ENCODE data around the gene TDRD12.
A peak's percentile ranks its signal among the peaks of the same experiment; 100 is the strongest.
"Not testable (repeated sequence)": the region's sequence is repeated elsewhere in the genome, so short reads cannot be mapped to it uniquely, and the experiment has no call there.

TDRD12 gene

DNA sequence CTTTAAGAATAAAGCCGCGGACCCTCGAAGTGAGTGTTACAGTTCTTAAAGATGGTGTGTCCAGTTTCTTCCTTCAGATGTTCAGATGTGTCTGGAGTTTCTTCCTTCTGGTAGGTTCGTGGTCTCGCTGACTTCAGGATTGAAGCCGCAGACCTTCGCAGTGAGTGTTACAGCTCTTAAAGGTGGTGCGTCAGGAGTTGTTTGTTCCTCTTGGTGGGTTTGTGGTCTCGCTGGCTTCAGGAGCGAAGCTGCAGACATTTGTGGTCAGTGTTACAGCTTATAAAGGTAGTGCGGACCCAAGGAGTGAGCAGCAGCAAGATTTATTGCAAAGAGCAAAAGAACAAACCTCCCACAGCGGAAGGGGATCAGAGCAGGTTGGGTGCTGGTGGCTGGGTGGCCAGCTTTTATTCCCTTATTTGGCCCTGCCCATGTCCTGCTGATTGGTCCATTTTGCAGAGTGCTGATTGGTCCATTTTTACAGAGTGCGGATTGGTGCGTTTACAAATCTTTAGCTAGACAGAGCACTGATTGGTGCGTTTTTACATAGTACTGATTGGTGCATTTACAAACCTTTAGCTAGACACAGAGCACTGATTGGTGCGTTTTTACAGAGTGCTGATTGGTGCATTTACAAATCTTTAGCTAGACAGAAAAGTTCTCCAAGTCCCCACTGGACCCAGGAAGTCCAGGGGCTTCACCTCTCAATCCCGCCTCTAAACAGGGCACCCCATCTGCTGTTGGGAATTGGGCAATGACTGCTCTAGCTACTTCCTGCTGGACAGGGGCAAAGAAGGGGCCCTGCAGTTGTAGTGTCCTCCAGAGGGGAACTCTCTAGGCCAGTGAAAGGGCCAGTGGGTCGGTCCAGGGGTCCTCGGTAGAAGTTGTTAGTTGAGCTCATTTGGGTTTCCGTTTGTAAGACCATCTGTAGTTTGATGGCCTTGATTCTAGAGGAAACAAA is 26.1 kb upstream of the TDRD12 start:
- peak; percentile 53 for DNase-seq (ENCODE audit: low spot score)

DNA sequence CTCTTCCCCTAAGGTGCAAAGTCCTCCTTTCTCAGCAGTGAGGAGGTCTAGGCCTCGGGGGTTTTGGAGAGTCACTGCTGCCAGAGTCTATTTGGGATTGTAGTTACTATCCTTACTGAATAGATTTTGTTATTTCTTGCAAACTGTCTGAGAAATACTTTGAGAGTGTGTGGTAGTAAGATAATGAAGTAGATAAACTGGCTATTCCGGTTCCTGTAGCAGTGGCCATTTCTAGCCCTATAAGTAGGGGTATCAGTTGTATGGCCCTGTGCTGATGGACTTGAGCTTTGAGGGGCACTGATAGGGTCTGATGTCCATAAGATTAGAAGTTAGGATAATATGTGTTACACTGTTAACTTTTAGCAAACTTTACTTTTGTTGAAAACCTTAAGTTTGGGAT is 25.3 kb upstream of the TDRD12 start:
- DNase-seq (ENCODE audit: low spot score): not testable (repeated sequence)

DNA sequence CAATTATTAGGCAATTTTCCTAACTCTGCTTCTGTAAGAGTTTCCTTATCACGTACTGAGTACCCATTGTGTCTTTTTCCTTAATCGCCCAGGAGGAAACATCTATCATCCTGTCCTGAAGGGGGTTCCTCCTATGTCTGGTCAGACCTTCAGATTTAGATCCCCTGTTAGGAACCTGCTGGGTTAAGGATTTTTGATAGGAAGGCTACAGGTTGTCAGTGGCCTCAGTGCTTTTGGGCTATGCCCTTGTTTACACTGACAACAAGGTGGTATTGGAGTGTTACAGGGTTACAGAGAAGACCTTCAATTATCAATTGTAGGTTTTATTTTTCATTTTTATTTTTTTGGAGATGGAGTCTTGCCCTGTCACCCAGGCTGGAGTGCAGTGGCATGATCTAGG is 24.7 kb upstream of the TDRD12 start:
- not testable (repeated sequence) for DNase-seq (ENCODE audit: low spot score)

DNA sequence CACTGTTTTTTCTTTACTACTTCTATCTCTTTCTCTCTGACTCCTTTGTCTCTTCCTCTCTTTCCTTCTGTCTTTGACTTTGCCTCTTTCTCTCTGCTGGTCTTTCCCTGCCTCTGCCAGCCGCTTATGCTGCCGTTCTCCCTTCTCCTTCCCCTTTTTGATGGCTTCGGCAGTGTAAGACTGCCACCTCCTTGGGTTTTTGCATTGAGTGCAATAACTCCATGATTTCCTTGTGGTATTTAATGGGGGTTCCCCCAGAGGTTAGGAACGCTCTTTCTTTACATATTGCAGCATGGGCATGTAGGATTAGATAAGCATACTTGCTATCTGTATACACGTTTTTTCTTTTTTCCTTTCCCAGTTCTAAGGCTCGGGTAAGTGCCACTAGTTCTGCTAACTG is 24.1 kb upstream of the TDRD12 start:
- DNase-seq (ENCODE audit: low spot score): not testable (repeated sequence)

DNA sequence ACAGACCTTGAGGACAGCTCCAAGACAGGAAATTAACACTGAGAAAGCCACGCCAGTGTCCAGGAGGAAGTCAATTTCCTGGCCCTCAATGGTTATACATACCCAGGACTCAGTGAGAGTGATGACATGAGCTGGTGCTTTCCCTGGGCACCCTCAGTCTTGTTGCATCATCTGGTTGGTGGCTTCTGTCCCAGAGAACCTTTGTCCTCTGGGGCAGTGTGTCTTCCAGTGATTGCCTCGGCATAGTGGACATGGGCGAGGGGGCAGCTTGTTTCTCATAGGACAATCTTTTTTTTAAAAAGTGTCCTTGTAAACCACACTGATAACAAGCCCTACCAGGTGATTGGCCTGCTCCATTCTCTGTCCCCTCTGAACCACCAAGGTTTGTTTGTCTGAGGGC is 22.8 kb upstream of the TDRD12 start:
- DNase-seq (ENCODE audit: low spot score): not testable (repeated sequence)

DNA sequence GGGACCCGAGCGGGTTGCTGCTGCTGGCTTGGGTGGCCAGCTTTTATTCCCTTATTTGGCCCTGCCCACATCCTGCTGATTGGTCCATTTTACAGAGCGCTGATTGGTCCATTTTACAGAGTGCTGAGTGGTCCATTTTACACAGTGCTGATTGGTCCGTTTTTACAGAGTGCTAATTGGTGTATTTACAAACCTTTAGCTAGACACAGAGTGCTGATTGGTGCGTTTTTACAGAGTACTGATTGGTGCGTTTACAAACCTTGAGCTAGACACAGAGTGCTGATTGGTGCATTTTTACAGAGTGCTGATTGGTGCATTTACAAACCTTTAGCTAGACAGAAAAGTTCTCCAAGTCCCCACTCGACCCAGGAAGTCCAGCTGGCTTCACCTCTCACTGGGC is 19.4 kb upstream of the TDRD12 start:
- DNase-seq (ENCODE audit: low spot score): not testable (repeated sequence)

DNA sequence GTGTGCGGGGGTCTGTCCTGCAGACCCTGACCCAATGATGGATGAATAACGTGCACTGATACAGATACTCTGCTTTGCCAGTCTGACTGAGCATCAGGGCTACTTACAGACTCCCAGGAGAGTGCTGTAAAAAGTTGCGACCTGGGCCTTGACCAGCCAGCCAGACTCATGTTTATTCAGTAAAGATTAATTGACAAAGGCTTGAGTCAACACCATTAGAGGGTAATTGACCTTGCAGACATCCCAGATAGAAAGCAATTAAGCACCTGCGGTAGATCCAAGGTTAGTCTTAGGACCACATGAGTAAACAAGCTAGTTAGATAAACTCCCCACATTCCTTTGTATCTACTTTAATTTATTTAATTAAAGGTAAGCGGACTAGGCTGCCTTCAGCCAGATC is 17.6 kb upstream of the TDRD12 start:
- no peak for DNase-seq (ENCODE audit: low spot score)

DNA sequence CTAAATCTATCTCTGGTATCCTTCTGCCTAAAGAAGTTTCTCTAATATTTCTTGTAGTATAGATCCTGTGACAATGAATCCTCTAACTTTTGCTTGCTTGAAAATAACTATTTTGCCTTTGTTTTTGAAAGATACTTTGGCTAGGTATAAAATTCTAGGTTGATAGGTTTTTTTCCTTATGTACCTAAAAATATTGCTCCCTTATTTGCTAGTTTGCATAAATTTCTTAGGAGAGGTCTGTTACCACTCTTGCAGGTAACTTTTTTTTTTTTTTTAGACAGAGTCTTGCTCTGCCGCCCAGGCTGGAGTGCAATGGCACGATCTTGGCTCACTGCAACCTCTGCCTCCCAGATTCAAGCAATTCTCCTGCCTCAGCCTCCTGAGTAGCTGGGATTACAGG is 15.6 kb upstream of the TDRD12 start:
- DNase-seq (ENCODE audit: low spot score): not testable (repeated sequence)

DNA sequence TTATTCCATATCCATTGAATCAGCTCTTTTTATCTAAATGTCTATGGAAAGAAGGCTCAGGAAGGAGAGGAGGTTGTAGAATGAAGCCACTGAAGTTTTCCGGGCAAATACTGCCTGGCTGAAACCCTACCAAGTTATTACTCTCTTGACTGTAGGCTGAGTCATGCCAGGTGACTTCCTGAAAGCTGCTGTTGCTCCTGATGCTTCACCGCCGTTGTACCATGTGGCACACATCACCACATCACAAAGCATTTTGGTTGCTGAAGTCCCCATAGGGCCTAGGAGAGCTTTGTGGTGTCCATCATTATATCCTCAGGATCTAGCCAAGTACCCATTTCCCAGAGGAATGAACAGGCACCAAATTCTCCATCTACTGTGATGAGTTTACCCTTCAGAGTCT is 11.1 kb upstream of the TDRD12 start:
- peak; percentile 49 for DNase-seq (ENCODE audit: low spot score)

DNA sequence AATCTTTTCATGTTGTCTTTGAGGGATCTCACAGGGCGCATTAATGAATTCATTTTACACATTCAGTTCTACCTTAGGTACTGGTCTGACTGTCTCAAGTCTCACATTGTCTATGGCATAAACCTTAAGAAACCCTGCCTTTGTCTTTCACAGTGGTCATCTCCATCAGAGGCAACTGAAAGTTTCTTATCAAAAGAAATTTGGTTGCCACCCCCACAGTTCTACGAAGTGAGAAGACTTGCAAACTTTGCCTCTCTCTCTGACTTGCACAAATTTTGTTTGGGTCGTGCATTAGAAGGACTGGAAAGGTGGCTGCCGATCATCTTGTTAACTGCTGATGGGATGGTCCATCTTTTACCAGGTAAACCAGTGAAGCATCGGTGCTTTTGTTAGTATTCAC is 10.5 kb upstream of the TDRD12 start:
- DNase-seq (ENCODE audit: low spot score): no peak

DNA sequence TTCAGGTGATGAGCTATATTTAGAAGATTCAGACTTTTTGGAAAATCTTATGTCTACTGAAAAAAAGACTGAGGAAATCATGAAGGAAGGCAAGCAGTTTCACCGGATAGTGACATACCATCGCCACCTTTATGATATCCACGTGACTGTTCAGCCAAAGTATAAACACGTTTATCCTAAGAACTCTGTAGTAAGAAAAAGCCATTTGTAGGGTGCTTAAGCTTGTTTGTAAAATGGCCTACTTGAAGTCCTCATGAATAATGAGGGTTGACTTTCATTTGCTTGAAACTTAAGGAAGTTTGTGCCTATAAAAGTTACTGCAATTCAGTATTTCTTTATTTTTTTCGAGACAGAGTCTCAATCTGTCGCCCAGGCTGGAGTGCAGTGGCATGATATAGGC is 7.8 kb upstream of the TDRD12 start:
- no peak for DNase-seq (ENCODE audit: low spot score)

DNA sequence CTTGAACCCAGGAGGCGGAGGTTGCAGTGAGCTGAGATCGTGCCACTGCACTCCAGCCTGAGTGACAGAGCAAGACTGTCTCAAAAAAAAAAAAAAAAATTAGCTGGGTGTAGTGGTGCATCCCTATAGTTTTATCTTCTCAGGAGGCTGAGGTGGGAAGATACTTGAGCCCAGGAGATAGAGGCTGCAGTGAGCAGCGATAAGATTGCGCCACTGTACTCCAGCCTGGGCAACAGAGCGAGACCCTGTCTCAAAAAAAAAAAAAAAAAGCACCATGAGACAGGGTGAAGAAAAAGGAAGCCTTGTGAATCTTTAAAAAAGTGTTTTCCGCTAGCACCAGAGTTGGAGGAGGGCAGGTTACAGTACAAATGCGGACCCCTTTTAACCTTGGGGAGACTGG is 3.4 kb upstream of the TDRD12 start:
- not testable (repeated sequence) for DNase-seq (ENCODE audit: low spot score)

DNA sequence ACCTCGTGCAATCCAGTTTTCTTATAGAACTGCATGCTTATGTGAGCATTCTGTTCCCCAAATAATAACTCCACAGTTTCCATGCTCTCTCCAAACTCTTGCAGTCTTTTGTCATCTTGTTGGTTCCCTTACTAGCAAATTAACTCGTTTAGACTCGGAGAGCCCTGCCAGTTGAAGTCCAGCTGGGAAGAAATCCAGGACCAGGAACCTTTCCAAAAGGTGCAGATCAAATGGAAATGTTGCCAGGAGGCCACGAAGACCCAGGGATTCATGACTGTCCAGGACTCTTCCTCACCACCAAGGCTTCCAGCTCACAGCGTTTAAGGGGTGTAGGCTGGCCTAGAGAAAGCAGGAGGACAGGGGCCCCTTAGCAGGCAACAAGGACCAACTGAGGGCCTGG is 2.1 kb upstream of the TDRD12 start:
- no peak for DNase-seq (ENCODE audit: low spot score)

DNA sequence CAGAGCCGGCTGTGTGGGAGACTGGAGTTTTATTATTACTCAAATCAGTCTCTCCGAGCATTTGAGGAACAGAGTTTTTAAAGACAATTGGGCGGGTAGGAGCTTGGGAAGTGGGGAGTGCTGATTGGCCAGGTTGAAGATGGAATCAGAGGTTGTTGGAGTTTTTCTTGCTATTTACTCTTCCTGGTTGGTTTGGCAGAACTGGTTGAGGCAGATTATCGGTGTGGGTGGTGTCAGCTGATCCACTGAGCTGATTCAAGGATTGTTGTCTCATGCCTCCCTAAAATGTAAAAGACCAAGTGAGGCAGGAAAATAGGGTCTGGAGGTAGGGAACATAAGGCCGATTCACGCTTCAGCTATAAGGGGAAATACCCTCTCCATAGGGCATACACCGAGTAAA is 1.3 kb upstream of the TDRD12 start:
- no peak for DNase-seq (ENCODE audit: low spot score)

DNA sequence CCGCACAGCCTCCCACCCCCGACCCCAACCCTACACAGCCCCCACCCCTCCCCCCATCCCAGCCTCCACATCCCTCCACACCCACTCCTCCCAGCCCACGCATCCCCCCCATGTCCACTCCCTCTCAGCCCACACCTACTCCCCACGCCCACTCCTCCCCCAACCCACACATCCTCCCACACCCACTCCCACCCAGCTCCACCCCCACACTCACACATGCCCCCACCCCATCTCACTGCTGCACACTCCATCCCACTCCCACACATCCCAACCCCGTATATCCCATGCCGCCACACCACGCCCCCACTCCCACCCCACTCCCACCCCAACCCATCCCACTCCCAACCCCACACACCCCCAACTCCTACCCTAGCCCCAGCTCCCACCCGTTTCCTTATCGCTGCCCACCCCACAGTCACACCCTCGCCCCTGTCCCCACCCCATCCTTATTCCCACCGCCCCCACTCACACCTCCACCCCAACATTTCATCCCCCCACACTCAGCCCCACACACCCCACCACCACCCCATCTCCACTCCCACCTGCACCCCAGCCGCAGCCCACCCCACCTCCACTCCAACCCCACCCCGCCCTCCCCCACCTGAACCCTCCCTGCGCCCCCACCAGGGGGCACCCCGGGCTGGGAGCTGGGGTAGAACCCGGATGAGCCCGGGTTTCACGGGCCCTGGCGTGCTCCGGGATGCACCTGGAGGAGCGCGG is 809 bp downstream of the TDRD12 start:
- DNase-seq (ENCODE audit: low spot score): no peak

DNA sequence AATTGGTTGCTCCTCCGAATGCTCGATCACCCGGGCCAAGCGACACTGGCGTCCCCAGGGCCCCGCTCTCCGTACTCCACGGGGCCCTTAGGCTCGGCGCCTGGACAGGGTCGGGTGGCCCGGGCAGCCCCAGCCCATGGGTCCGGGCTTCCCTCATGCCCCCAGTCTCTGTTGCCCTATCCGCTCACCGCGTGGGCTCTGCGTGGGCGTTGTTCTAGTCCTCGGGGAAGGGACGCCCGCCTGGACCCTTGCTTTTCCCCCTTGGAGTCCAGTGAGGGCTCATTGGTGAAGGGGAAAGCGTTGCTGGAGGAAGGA is 1.3 kb downstream of the TDRD12 start:
- DNase-seq (ENCODE audit: low spot score): no peak

DNA sequence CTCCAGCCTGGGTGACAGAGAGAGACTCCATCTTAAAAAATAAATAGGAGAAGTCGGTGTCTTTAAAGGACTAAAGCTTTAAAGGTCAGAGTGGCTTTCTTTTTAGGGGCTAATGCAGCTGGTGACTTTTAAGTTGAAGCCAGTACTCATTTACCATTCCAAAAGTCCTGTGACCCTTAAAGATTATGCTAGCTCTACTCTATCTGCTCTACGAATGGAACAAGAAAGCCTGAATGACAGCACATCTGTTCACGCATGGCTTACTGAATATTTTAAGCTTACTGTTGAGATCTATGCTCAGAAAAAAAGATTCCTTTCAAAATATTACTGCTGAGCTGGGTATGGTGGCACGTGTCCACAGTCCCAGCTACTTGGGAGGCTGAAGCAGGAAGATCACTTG is 16.4 kb downstream of the TDRD12 start:
- DNase-seq (ENCODE audit: low spot score): no peak

DNA sequence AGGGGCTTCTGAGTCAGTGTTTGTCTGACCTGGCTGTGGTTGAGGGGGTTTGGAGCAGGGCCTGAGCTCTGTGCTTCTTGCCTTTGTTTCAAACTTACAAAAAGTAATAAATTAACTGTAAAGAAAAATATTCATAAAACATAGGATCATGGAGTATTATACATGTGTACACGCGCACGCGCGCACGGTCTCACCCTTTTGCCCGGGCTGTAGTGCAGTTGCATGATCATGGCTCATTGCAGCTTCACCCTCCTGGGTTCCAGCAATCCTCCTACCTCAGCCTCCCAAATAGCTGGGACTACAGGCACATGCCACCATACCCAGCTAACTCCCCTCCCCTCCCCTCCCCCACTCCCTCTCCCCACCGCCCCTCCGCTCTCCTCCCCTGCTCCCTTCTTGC is 23.5 kb downstream of the TDRD12 start:
- DNase-seq (ENCODE audit: low spot score): no peak

DNA sequence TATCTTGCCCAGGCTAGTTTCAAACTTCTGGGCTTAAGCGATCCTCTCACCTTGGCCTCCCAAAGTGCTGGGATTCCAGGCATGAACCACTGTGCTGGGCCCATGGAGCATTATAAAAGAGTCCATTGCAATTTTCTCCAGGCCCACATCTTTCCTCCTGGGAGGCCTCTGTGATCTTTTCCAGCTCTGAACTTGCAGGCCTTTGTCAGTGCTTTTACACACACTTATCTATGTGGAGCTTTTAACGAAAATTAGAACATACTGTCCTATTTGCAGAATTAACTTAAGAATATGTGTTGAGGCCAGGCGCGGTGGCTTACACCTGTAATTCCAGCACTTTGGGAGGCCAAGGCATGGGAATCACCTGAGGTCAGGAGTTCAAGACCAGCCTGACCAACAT is 23.9 kb downstream of the TDRD12 start:
- no peak for DNase-seq (ENCODE audit: low spot score)

DNA sequence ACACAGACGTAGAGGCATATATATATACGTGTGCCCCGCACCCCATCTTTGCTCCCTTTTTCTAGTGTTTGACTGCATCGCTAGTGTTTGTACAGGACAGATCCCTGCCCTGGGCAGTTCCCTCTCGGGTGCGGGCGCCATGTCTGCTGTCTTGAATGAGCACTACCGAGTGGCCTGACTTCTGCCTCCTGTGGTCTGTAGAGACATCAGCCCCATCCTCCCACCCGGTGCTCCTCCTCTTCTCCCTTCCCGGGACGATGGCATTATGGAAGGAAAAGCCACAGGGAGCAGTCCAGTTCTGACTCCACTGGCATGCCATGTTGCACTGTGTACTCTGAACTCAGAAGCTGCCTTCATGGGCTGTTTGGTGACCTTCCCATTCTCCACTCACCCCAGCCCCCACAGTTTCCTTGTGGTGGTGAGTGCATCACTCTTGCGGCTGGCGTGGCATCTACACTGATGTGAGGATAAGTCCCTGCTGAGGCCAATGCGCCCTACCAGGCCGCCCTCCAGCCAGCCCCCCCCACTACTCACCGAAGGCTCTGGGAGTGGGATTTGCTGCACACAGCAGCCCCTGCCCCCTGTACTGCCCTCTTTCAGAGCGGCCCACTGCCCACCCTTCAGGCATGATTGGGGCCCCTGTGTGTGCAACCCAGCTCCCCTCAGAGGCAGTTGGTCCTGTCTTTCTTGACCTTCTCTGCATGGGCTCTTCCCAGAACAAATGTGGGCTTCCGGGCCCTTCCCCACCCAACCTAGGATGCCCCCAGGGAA is 25.2 kb downstream of the TDRD12 start:
- DNase-seq (ENCODE audit: low spot score): no peak

DNA sequence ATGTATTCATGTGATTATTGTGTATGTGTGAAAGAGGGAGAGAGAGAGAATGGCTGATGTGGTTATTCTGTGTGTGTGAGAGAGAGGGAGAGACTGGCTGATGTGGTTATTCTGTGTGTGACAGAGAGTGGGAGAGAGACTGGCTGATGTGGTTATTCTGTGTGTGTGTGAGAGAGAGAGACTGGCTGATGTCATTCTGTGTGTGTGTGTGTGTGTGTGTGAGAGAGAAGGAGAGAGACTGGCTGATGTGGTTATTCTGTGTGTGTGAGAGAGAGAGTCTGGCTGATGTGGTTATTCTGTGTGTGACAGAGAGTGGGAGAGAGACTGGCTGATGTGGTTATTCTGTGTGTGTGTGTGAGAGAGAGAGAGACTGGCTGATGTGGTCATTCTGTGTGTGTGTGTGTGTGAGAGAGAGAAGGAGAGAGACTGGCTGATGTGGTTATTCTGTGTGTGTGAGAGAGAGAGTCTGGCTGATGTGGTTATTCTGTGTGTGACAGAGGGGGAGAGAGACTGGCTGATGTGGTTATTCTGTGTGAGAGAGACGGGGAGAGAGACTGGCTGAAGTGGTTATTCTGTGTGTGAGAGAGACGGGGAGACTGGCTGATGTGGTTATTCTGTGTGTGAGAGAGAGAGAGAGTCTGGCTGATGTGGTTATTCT is 26.2 kb downstream of the TDRD12 start:
- DNase-seq (ENCODE audit: low spot score): not testable (repeated sequence)

DNA sequence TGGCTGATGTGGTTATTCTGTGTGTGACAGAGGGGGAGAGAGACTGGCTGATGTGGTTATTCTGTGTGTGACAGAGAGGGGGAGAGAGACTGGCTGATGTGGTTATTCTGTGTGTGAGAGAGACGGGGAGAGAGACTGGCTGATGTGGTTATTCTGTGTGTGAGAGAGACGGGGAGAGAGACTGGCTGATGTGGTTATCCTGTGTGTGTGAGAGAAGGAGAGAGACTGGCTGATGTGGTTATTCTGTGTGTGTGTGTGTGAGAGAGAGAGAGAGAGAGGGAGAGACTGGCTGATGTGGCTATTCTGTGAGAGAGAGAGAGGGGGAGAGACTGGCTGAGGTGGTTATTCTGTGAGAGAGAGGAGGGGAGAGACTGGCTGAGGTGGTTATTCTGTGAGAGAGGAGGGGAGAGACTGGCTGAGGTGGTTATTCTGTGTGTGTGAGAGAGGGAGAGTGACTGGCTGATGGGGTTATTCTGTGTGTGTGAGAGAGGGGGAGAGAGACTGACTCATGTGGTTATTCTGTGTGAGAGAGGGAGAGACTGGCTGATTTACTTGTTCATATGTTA is 27.1 kb downstream of the TDRD12 start:
- peak; percentile 20 for DNase-seq (ENCODE audit: low spot score)
